T47D (cell line): ENCODE results near the gene CRTAP.
"Not testable (repeated sequence)": the region's sequence is repeated elsewhere in the genome, so short reads cannot be mapped to it uniquely, and the experiment has no call there.

Experiments used
- DNase-seq, 2 experiments: peaks; one replicate each; pipeline versions ENCODE4 v3.0.0 to v3.0.0-alpha.2; 2011 to 2012; ENCODE audit warnings: low read depth in 1 of 2, low spot score in 1 of 2
- JUND ChIP-seq: IDR thresholded peaks from 2 replicates; pipeline ENCODE4 v1.6.1; 2012; ENCODE audit warnings: low read depth
- in situ Hi-C: cut with HindIII; loops from 2 replicates; pipeline ENCODE4 v1.10.0; 2016; ENCODE audit warnings: low sequenced_read_pairs, low pct_unique_long_range_greater_than_20kb

Gene CRTAP

DNA sequence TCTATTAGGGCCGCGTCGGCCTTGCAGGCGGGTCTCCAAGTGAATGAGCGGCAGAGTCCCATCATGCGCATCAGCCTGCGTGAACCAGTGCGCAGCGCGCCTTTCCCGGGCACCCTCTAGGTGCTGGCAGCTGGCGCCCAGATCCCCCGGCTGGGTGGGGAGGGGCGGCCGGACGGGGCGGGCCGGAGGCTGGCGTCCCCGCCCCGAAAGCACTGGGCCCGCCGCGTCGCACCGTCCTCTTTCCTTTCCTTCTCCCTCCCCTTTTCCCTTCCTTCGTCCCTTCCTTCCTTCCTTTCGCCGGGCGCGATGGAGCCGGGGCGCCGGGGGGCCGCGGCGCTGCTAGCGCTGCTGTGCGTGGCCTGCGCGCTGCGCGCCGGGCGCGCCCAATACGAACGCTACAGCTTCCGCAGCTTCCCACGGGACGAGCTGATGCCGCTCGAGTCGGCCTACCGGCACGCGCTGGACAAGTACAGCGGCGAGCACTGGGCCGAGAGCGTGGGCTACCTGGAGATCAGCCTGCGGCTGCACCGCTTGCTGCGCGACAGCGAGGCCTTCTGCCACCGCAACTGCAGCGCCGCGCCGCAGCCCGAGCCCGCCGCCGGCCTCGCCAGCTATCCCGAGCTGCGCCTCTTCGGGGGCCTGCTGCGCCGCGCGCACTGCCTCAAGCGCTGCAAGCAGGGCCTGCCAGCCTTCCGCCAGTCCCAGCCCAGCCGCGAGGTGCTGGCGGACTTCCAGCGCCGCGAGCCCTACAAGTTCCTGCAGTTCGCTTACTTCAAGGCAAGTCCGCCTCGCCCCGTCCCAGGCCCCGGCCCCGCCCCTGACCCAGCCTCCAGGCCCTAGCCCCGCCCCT lies at the start of gene CRTAP:
TSS of gene CRTAP (plus strand) at position 243 of the 850 bp plus-strand sequence. CDS start at position 307, 64 bp downstream.
- peak; percentile 54 to 92 for DNase-seq
- in situ Hi-C loops: no loop called here
- no peak for TF ChIP-seq JUND

DNA sequence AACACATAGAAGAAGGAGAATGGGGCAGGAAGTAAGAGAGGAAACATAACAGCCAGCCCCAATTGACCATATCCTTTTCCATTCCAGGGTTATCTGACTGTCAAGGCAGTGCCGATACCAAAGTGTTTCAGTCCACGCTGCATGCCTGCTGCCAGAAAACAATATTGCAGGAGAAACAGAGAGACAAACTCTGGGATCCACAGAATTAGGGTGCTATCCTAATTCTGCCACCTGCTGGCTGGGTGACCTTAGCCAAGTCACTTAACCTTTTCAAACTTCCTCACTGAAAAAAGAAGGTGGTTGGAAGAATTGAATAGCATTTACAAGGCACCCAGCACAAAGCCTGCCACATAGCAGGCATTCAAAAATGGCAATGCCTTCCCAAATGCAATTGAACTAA lies 48.9 kb upstream of the CRTAP start:
- in situ Hi-C loops: no loop called here
- DNase-seq: peak in 1 of 2 experiments; percentile 19
- TF ChIP-seq JUND: no peak

DNA sequence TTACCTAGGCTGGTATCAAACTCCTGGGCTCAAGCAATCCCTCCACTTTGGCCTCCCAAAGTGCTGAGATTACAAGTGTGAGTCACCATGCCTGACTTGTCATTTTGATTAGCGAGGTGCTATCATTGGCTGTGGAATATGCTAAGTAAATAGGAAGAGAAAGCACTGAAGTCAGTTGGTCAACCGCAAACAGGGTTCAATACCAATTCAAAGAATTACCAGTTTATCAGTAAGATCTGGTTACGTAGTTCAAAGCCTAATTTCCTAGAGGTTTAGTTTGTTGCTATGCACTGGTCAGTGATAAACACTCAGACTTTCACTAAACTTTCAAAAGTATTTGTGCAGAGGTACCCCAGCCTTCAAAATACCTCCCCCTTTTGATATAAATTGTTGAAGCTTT lies 46.3 kb upstream of the CRTAP start:
- no peak for DNase-seq
- TF ChIP-seq JUND: no peak
- in situ Hi-C loops: no loop called here

DNA sequence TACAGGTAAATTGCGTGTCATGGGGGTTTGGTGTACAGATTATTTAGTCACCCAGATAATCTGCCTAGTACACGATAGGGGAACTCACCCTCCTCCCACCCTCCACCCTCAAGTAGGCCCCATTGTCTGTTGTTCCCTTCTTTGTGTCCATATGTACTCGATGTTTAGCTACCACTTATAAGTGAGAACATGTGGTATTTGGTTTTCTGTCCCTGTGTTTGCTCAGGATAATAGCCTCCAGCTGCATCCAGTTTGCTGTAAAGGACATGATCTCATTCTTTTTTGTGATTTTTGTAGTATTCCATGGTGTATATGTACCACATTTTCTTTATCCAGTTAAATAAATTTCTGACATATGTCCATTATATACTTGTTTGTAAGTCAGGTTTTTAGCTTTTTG lies 44.0 kb upstream of the CRTAP start:
- in situ Hi-C loops: not testable (repeated sequence)
- peak in 1 of 2 experiments; percentile 72 for DNase-seq

DNA sequence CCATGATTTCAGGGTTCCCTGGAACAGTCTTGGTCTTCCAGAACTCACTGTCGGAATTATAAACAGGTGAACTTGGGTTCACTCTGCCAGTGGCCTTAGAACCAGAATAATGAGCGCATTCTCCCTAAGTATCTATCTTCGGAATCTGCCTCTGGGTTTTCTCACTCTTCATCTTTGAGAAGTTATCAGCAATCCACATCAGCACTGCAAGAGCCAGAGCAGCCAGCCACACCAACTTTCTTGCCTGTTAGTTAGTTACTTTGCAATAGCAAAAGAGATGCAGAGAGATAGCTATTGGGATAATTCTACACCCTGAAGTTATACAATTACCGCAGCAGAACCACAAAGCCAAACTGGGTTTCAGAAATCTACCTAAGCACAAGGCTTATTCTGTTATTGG lies 42.6 kb upstream of the CRTAP start:
- in situ Hi-C loops: no loop called here
- peak; percentile 20 to 61 for DNase-seq
- TF ChIP-seq JUND: peak; percentile 80

DNA sequence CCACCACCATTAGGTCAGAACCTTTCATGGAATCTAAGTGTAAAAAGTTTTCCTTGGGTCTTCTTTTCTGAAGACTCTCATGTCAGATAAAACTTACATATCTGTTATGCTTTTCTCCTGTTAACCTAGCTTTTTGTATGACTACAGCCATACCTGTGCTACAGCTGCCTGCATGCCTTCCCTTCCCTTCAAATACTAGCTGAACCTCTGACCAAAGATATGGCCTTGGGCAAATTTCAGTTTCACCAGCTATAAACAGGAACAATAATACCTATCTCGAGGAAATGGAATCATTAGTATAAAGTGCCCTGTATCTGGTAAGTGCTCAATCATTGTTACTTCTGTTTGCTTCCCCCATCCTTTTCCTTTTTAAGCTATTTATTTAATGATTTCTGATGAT lies 41.9 kb upstream of the CRTAP start:
- no peak for TF ChIP-seq JUND
- DNase-seq: peak in 1 of 2 experiments; percentile 16
- in situ Hi-C loops: no loop called here

DNA sequence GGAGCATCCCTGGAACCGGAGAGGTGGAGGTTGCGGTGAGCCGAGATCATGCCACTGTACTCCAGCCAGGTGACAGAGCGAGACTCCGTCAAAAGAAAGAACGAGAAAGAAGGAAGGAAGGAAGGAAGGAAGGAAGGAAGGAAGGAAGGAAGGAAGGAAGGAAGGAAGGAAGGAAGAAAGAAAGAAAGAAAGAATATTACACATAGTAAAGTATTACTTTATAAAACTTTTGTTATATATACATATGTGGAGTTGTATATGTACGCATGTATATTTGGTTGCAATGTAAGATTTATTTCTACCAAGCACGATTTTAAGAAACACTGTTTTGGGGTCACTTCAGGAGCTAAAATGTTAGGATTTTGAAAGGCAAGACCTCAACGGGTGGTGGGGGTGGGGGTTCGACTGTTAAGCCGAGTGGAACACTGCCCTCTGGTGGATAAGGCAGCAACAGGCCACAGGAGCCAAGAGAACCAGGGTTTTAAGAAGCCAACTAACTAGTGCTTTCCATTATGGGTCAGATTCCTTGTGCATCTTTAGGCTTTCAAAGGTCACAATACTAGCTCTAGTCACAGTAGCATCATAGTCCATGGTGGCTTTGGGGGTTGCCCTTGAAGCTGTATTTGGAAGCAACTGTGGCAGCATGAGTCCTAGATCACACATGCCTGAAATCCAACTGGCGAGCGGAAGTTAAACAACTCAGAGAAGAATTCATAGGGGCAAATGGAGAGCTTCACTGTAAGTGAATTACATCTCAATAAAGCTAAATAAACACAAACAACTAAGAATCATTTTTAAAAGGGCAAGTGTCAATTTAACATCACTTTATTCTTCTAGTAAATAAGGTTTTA lies 39.4 kb upstream of the CRTAP start:
- TF ChIP-seq JUND: no peak
- DNase-seq: peak; percentile 62 to 80
- in situ Hi-C loops: no loop called here

DNA sequence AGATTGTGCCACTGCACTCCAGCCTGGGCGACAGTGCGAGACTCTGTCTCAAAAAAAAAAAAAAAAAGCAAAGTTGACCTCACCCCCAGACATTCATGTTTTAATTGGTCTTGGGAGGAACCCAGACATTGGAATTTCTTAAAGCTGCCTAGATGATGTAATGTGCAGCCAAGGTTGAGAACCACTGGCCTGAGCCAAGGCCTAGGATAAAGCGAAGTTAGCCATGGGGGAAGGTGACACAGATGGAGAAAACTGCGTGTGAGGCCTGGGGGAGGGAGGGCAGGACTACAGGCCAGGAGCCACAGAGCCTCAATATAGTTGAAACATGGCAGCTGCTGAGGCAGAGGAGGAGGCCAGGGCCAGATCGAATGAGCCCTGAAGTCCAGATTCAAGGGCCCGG lies 37.8 kb upstream of the CRTAP start:
- TF ChIP-seq JUND: no peak
- in situ Hi-C loops: no loop called here
- no peak for DNase-seq

DNA sequence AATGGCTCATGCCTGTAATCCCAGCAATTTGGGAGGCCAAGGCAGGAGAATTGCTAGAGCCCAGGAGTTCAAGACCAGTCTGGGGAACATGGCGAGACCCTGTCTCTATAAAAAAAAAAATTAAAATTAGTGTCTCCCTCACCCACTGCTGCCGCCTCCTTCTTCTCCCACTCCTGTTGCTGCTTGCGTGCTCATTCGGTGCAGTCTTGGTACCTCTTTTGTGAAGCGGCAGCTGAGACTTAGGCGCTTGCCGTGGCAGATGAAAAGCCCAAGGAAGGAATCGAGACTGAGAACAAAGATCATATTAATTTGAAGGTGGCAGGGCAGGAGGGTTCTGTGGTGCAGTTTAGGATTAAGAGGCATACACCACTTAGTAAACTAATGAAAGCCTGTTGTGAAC lies 36.9 kb upstream of the CRTAP start:
- TF ChIP-seq JUND: no peak
- no peak for DNase-seq
- in situ Hi-C loops: no loop called here

DNA sequence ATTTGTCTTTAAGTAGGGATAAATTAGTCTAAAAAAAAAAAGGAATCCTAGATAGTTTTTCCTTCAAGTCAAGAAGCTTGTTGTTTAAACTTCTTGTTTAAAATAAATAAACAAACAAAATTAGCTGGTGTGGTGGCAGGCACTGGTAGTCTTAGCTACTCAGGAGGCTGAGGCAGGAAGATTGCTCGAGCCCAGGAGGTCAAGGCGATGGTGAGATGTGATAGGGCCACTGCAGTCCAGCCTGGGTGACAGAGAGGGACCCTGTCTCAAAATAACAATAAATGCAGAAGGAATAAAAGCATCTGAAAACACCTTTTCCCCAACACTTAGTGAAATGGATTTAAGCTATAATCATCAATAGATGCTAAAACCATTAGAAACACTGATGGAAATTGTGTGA lies 35.8 kb upstream of the CRTAP start:
- DNase-seq: no peak
- in situ Hi-C loops: no loop called here
- no peak for TF ChIP-seq JUND

DNA sequence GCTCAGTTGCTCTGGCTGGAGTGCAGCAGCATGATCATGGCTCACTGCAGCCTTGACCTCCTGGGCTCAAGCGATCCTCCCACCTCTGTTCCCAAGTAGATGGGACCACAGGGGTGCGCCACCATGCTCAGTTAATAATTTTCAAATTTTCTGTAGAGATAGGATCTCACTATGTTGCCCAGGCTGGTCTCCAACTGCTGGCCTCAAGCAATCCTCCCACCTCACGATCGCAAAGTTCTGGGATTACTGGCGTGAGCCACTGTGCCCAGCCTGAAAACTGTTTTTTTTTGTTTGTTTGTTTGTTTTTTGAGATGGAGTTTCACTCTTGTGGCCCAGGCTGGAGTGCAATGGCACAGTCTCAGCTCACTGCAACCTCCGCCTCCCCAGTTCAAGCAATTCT lies 34.0 kb upstream of the CRTAP start:
- in situ Hi-C loops, DNase-seq: not testable (repeated sequence)

DNA sequence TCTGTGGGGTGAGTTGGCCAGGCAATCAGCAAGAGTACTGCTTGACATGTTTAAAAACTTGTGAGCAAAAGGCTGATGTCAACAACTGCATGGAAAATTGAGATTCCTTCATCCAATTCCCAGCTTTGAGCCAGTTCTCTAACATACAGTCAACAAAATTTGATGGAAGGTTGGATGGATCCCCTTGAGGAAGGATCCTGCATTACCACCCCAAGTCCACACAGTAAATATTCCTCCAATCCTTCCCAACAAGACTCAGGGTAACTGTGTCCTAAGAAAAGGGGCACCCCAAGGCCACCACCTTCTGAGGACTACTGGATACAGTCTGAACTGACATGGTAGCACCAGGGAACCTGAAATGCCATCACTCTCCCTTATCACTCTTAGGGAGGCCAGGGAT lies 32.0 kb upstream of the CRTAP start:
- no peak for TF ChIP-seq JUND
- no peak for DNase-seq
- in situ Hi-C loops: no loop called here

DNA sequence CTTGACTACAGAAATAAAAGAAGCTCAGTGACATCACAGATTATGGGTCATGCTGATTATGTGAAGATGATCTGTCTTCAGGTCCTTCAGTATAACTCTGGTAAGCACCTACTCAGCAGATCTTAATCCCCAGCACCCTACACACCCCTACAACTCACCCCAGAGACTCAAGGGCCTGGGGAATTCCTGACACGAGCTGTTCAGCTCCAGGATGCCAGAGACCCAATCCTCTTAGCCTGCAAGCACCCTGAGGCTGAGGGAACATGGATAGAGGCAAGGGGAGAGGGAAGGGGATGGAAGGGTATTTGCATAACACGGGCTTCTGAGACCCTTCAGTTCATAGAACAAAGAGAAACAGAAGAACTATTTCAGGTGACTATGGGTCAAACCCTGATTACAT lies 29.9 kb upstream of the CRTAP start:
- no peak for DNase-seq
- no peak for TF ChIP-seq JUND
- in situ Hi-C loops: no loop called here
